Dendritic cell treated with granulocyte-macrophage colony-stimulating factor and Interleukin-4, amounts not matched to agents 40 ng/mL and 50 ng/mL, for 4 days (primary cell): Measurements from ENCODE around the gene SAMD4A.
A peak's percentile ranks its signal among the peaks of the same experiment; 100 is the strongest.

Source experiments
- H3K27ac Mint-ChIP-seq: one replicate; pipeline ENCODE4 v1.8.0; 2022; ENCODE audit warnings: mild to moderate bottlenecking, mixed read lengths
- H3K27me3 Mint-ChIP-seq: one replicate; pipeline ENCODE4 v1.8.0; 2022; ENCODE audit warnings: mild to moderate bottlenecking, mixed read lengths
- H3K36me3 Mint-ChIP-seq: one replicate; pipeline ENCODE4 v1.8.0; 2022; ENCODE audit warnings: low read depth, mixed read lengths
- H3K4me1 Mint-ChIP-seq: one replicate; pipeline ENCODE4 v1.8.0; 2022; ENCODE audit warnings: low read depth, mixed read lengths
- H3K4me3 Mint-ChIP-seq: one replicate; pipeline ENCODE4 v1.8.0; 2022; ENCODE audit warnings: mild to moderate bottlenecking, moderate library complexity, mixed read lengths
- H3K9me3 Mint-ChIP-seq: one replicate; pipeline ENCODE4 v1.8.0; 2022; ENCODE audit warnings: mixed read lengths
- intact Hi-C: fragments of 100-400 bp; cut with micrococcal nuclease; formaldehyde crosslinking; loops from one replicate; pipeline ENCODE4 v1.15.0; 2022

The SAMD4A gene

DNA sequence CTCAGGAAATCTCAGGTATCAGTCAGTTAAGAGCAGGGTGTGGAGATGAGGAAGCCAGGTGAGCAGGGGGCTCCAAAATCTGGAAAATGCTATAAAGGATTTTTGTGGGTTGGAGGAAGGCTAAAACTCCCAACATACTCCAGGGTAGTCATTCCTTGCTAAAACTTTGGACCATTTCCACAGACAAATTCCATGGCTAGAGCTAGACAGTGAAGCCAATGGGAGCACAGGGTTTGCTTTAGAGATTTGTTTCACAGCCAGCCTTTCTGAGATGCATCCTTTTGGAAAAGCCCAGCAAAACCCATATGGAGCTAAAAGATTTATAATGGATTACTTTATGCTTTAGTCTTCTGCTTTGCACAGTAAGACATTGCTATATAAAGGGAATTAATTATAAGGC, 146.5 kb downstream of the SAMD4A start:
- Mint-ChIP-seq H3K4me1 (peaks cover 16% of the 10 kb centered on the region), H3K9me3 (no peaks in the 10 kb centered on the region), H3K4me3 (no peak overlapping the region), H3K27me3 (no peaks in the 10 kb centered on the region), H3K36me3 (no peaks in the 10 kb centered on the region), H3K27ac (no peak overlapping the region)
- intact Hi-C loops, result no loop called here

DNA sequence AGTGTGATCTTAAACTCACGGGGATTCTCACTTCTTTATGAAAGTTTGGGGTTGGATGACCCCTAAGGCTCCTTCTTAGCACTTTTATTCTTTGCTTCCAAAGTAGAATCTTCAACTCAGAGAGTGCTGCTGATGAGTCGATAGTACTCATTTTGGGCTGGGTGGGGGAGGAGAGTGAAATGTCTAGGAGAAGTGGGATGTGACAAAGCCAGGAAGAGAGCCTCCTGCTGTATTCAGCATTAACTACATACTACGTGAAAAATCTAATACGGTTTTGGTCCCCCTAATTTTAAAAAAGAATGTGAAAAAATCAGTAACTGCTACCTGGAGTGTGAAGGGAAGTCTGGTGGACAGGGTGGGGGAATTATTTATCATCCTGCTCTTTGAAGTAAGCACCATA, 148.3 kb downstream of the SAMD4A start:
- Mint-ChIP-seq H3K9me3 (no peaks in the 10 kb centered on the region), H3K4me3 (no peak overlapping the region), H3K27ac (no peak overlapping the region), H3K4me1 (peaks cover 16% of the 10 kb centered on the region), H3K36me3 (no peaks in the 10 kb centered on the region), H3K27me3 (peaks cover 4% of the 10 kb centered on the region)
- intact Hi-C loops, result no loop called here

- intact Hi-C loops, result no loop called here
- Mint-ChIP-seq H3K4me3 (no peak overlapping the region), H3K36me3 (no peaks in the 10 kb centered on the region), H3K4me1 (peaks cover 16% of the 10 kb centered on the region), H3K9me3 (no peaks in the 10 kb centered on the region), H3K27me3 (peaks cover 4% of the 10 kb centered on the region), H3K27ac (no peak overlapping the region)
Observed at GRCh38 chr14:54715811-54716210, 148.9 kb downstream of the SAMD4A start.

DNA sequence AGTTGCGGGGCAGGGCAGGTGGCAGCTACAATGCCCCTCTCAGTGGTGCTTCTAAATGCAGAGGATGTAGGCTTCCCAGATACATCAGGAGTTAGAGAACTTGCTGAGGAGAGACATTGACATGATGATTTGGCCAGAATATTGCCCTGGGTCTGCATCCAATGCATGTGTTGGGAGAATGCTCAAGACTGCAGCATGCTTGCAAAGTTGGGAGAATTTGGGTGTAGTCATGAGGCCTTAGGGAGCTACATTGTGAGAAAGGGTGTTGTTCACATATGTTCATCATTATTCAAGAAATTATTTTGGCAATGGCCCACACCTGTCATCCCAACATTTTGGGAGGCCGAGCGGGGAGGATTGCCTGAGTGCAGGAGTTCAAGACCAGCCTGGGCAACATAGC, 149.9 kb downstream of the SAMD4A start:
- H3K4me3 Mint-ChIP-seq, result no peak overlapping the region
- H3K27ac Mint-ChIP-seq, result no peak overlapping the region
- no peaks in the 10 kb centered on the region for H3K9me3 Mint-ChIP-seq
- H3K4me1 Mint-ChIP-seq, result peaks cover 11% of the 10 kb centered on the region
- H3K36me3 Mint-ChIP-seq, result no peaks in the 10 kb centered on the region
- peaks cover 4% of the 10 kb centered on the region for H3K27me3 Mint-ChIP-seq
- intact Hi-C loops, result no loop called here

GRCh38 chr14:54718046-54718445, 151.1 kb downstream of the SAMD4A start:
- peaks cover 7% of the 10 kb centered on the region for H3K27me3 Mint-ChIP-seq
- H3K27ac Mint-ChIP-seq, result no peak overlapping the region

GRCh38 chr14:54719406-54719805, 152.5 kb downstream of the SAMD4A start:
- Mint-ChIP-seq H3K9me3 (no peaks in the 10 kb centered on the region), H3K27me3 (peaks cover 14% of the 10 kb centered on the region), H3K36me3 (no peaks in the 10 kb centered on the region), H3K27ac (no peak overlapping the region), H3K4me3 (no peak overlapping the region), H3K4me1 (no peaks in the 10 kb centered on the region)
- intact Hi-C loops, result no loop called here

More at GRCh38 chr14:54718046-54718445, 151.1 kb downstream of the SAMD4A start:
- Mint-ChIP-seq H3K36me3 (no peaks in the 10 kb centered on the region), H3K4me3 (no peak overlapping the region), H3K4me1 (no peaks in the 10 kb centered on the region), H3K9me3 (no peaks in the 10 kb centered on the region)
- intact Hi-C loops, result no loop called here

GRCh38 chr14:54722791-54723432, 156.0 kb downstream of the SAMD4A start:
- no peak overlapping the region for H3K27ac Mint-ChIP-seq
- intact Hi-C loops, result no loop called here
- H3K36me3 Mint-ChIP-seq, result no peaks in the 10 kb centered on the region

GRCh38 chr14:54724123-54724522, 157.2 kb downstream of the SAMD4A start:
- Mint-ChIP-seq H3K36me3 (no peaks in the 10 kb centered on the region), H3K4me1 (no peaks in the 10 kb centered on the region), H3K9me3 (no peaks in the 10 kb centered on the region), H3K27ac (no peak overlapping the region), H3K27me3 (peaks cover 15% of the 10 kb centered on the region), H3K4me3 (no peak overlapping the region)
- intact Hi-C loops, result no loop called here

More at GRCh38 chr14:54722791-54723432, 156.0 kb downstream of the SAMD4A start:
- Mint-ChIP-seq H3K9me3 (no peaks in the 10 kb centered on the region), H3K4me1 (no peaks in the 10 kb centered on the region), H3K27me3 (peaks cover 15% of the 10 kb centered on the region), H3K4me3 (no peak overlapping the region)

- Mint-ChIP-seq H3K4me3 (no peak overlapping the region), H3K27ac (no peak overlapping the region), H3K9me3 (no peaks in the 10 kb centered on the region), H3K36me3 (no peaks in the 10 kb centered on the region), H3K4me1 (no peaks in the 10 kb centered on the region), H3K27me3 (peaks cover 13% of the 10 kb centered on the region)
- intact Hi-C loops, result no loop called here
Observed at GRCh38 chr14:54724676-54725325, 157.9 kb downstream of the SAMD4A start.

- peaks cover 11% of the 10 kb centered on the region for H3K27me3 Mint-ChIP-seq
- H3K4me3 Mint-ChIP-seq, result no peak overlapping the region
- no peak overlapping the region for H3K27ac Mint-ChIP-seq
- peaks cover 9% of the 10 kb centered on the region for H3K4me1 Mint-ChIP-seq
- no peaks in the 10 kb centered on the region for H3K9me3 Mint-ChIP-seq
- no peaks in the 10 kb centered on the region for H3K36me3 Mint-ChIP-seq
- intact Hi-C loops, result no loop called here
Observed at GRCh38 chr14:54725998-54726397, 159.1 kb downstream of the SAMD4A start.

GRCh38 chr14:54727929-54728328, 161.0 kb downstream of the SAMD4A start:
- Mint-ChIP-seq H3K4me3 (no peak overlapping the region), H3K36me3 (no peaks in the 10 kb centered on the region)

DNA sequence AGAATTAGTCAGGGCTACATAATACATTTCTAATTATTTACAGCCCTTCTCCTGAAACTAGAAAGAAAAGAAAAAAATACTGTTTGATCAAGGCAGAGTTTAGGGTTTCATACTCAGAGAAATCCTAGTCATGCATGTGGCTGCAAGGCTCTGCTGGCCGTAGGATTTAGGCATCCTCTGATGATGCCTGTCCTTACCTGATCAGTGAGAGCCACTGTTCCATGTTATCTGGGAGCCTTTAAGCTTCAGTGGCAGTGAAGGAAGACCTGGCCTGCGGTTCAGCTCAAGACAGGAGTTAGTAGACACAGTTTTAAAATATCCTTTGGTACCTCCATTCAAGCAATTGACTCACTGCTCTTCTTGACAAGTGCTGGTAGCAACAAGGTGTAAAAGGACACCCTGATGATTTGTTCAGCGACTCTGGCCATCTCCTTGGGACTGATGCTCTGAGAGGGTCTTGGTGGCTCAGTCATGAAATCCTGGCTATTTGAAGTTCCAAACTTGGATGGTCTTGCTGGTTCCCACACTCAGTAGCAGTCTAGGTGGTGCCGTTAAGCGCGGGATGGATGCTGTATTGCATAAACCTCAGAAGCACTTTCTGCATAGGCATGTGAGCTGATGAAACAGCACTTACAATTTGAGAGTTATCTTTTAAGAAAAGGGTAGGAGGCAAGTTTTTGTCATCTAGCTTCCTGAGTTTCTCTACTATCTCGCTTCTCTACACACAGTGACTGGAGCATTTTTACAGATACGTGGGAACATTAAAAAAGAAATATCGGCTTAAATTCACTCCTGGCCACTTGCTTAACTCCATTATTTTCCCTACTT, 162.0 kb downstream of the SAMD4A start:
- intact Hi-C loops, result no loop called here
- H3K4me3 Mint-ChIP-seq, result no peak overlapping the region

More at GRCh38 chr14:54727929-54728328, 161.0 kb downstream of the SAMD4A start:
- intact Hi-C loops, result no loop called here
- Mint-ChIP-seq H3K27ac (peak overlapping the region; percentile 22), H3K9me3 (no peaks in the 10 kb centered on the region), H3K4me1 (peaks cover 9% of the 10 kb centered on the region), H3K27me3 (peaks cover 7% of the 10 kb centered on the region)

DNA sequence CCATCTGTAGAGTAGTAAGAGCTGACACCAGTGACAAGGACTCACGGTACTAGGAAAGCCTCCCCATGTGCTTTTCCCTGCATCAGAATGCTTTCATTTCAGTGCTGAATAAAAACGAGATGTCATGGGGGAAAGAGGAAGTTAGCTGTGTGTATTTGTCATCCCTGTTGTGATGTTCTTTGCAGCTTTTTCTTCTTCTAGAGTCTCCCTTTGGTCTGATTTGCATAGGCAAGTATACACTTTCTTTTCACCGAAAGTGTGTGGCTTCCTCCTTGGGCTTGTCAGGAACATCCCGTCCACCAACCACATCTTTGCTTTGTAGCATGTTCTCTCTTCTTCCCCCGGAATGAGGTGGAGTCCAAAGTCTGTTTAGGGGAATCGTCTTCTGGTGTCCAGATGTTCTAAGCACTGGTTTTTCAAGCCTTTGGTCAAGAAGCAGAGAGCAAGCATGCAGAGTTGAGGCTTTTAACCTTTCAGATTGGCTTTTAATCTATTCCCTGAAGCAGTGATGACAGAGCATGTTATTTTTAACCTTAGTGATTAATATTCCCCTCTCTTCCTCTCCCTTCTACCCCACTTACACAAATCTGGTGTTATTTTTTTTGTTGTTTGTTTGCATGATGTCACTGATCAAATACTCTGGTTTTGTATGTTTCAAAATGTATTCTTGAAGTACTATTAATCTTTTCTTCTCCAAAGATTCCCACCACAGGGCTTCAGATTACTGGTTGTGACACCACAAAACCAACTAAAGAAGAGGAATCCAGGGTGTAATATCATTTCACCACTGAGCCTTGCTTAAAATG, 163.4 kb downstream of the SAMD4A start:
- Mint-ChIP-seq H3K27me3 (no peaks in the 10 kb centered on the region), H3K4me1 (peaks cover 9% of the 10 kb centered on the region), H3K27ac (peak overlapping the region; percentile 87), H3K36me3 (no peaks in the 10 kb centered on the region), H3K9me3 (no peaks in the 10 kb centered on the region), H3K4me3 (peak overlapping the region; percentile 59)
- intact Hi-C loops, result loop anchor here (2.0 kb wide), 1 partner anchor 42 kb away; no protein-coding TSS in a partner anchor

More for the DNA sequence above, 162.0 kb downstream of the SAMD4A start:
- H3K36me3 Mint-ChIP-seq, result no peaks in the 10 kb centered on the region
- no peak overlapping the region for H3K27ac Mint-ChIP-seq
- H3K27me3 Mint-ChIP-seq, result peaks cover 5% of the 10 kb centered on the region
- H3K9me3 Mint-ChIP-seq, result no peaks in the 10 kb centered on the region
- H3K4me1 Mint-ChIP-seq, result peaks cover 9% of the 10 kb centered on the region
